HEK293 (cell line): ENCODE measurements around the gene PIGP.
A peak's percentile ranks its signal among the peaks of the same experiment; 100 is the strongest.

Experiments used
- MZF1 ChIP-seq: fragments of 450-650 bp; formaldehyde crosslinking; IDR thresholded peaks from 2 replicates; pipeline ENCODE4 v1.5.1; 2017; ENCODE audit warnings: missing biosample characterization, missing genetic modification characterization, borderline replicate concordance
- YY2 ChIP-seq: fragments of 450-650 bp; formaldehyde crosslinking; IDR thresholded peaks from 2 replicates; pipeline ENCODE4 v1.5.1; 2016; ENCODE audit warnings: missing biosample characterization, missing genetic modification characterization
- ZNF133 ChIP-seq: fragments of 450-650 bp; formaldehyde crosslinking; IDR thresholded peaks from 2 replicates; pipeline ENCODE4 v1.5.1; 2016; ENCODE audit warnings: missing biosample characterization, missing genetic modification characterization
- ZNF146 ChIP-seq: fragments of 450-650 bp; formaldehyde crosslinking; IDR thresholded peaks from 2 replicates; pipeline ENCODE4 v1.5.1; 2016; ENCODE audit warnings: missing biosample characterization, missing genetic modification characterization
- ZNF157 ChIP-seq: fragments of 450-650 bp; formaldehyde crosslinking; IDR thresholded peaks from 2 replicates; pipeline ENCODE4 v1.5.1; 2016; ENCODE audit warnings: missing biosample characterization, missing genetic modification characterization
- ZNF175 ChIP-seq: fragments of 450-650 bp; formaldehyde crosslinking; IDR thresholded peaks from 2 replicates; pipeline ENCODE4 v1.5.1; 2016; ENCODE audit warnings: missing biosample characterization, missing genetic modification characterization
- ZNF221 ChIP-seq: fragments of 450-650 bp; formaldehyde crosslinking; IDR thresholded peaks from 2 replicates; pipeline ENCODE4 v1.5.1; 2017; ENCODE audit warnings: missing biosample characterization, missing genetic modification characterization, borderline replicate concordance
- ZNF302 ChIP-seq: fragments of 450-650 bp; formaldehyde crosslinking; IDR thresholded peaks from 2 replicates; pipeline ENCODE4 v1.5.1; 2016; ENCODE audit warnings: missing biosample characterization, missing genetic modification characterization, low read depth
- ZNF350 ChIP-seq: fragments of 450-650 bp; formaldehyde crosslinking; IDR thresholded peaks from 2 replicates; pipeline ENCODE4 v1.5.0; 2017; ENCODE audit warnings: missing biosample characterization, mild to moderate bottlenecking, missing genetic modification characterization
- ZNF391 ChIP-seq: fragments of 450-650 bp; formaldehyde crosslinking; IDR thresholded peaks from 2 replicates; pipeline ENCODE4 v1.5.1; 2016; ENCODE audit warnings: low read depth, missing biosample characterization, missing genetic modification characterization, borderline replicate concordance
- ZNF404 ChIP-seq: fragments of 450-650 bp; formaldehyde crosslinking; IDR thresholded peaks from 2 replicates; pipeline ENCODE4 v1.5.1; 2017; ENCODE audit warnings: missing biosample characterization, missing genetic modification characterization
- ZNF596 ChIP-seq: fragments of 450-650 bp; IDR thresholded peaks from 2 replicates; pipeline ENCODE4 v1.5.0; 2018; ENCODE audit warnings: missing biosample characterization, mild to moderate bottlenecking, missing genetic modification characterization, moderate library complexity
- ZNF600 ChIP-seq: fragments of 450-650 bp; formaldehyde crosslinking; IDR thresholded peaks from 2 replicates; pipeline ENCODE4 v1.5.1; 2016; ENCODE audit warnings: missing biosample characterization, missing genetic modification characterization
- ZNF76 ChIP-seq: fragments of 450-650 bp; formaldehyde crosslinking; IDR thresholded peaks from 2 replicates; pipeline ENCODE4; 2016; ENCODE audit warnings: low read depth, missing biosample characterization, missing genetic modification characterization, borderline replicate concordance
- ZSCAN23 ChIP-seq: fragments of 450-650 bp; formaldehyde crosslinking; IDR thresholded peaks from 2 replicates; pipeline ENCODE4 v1.5.1; 2016; ENCODE audit warnings: missing biosample characterization, missing genetic modification characterization
- ZXDB ChIP-seq: fragments of 450-650 bp; formaldehyde crosslinking; IDR thresholded peaks from 2 replicates; pipeline ENCODE4 v1.5.1; 2016; ENCODE audit warnings: missing biosample characterization, missing genetic modification characterization
- TF ChIP-seq, protein P1 (sequence below): fragments of 450-650 bp; formaldehyde crosslinking; IDR thresholded peaks from 2 replicates; pipeline ENCODE4 v1.5.1; 2017; ENCODE audit warnings: missing biosample characterization, missing genetic modification characterization
- TF ChIP-seq, protein P2 (sequence below): fragments of 450-650 bp; formaldehyde crosslinking; IDR thresholded peaks from 2 replicates; pipeline ENCODE4 v1.5.1; 2016; ENCODE audit warnings: missing biosample characterization, missing genetic modification characterization
- TF ChIP-seq, protein P3 (sequence below): fragments of 450-650 bp; formaldehyde crosslinking; IDR thresholded peaks from 2 replicates; pipeline ENCODE4 v1.5.1; 2016; ENCODE audit warnings: missing biosample characterization, missing genetic modification characterization
- TF ChIP-seq, protein P4 (sequence below): fragments of 450-650 bp; formaldehyde crosslinking; conservative IDR thresholded peaks from 2 replicates; pipeline ENCODE4 v1.5.1; 2016; ENCODE audit warnings: low read depth, missing biosample characterization, missing genetic modification characterization
- TF ChIP-seq, protein P5 (sequence below): fragments of 450-650 bp; formaldehyde crosslinking; IDR thresholded peaks from 2 replicates; pipeline ENCODE4 v1.5.1; 2017; ENCODE audit warnings: missing biosample characterization, missing genetic modification characterization
- TF ChIP-seq, protein P6 (sequence below): fragments of 450-650 bp; formaldehyde crosslinking; IDR thresholded peaks from 2 replicates; pipeline ENCODE4 v1.5.1; 2016; ENCODE audit warnings: missing biosample characterization, missing genetic modification characterization
- TF ChIP-seq, protein P7 (sequence below): fragments of 450-650 bp; IDR thresholded peaks from 2 replicates; pipeline ENCODE4 v1.5.1; 2018; ENCODE audit warnings: missing biosample characterization, mild to moderate bottlenecking, missing genetic modification characterization

PIGP gene

DNA sequence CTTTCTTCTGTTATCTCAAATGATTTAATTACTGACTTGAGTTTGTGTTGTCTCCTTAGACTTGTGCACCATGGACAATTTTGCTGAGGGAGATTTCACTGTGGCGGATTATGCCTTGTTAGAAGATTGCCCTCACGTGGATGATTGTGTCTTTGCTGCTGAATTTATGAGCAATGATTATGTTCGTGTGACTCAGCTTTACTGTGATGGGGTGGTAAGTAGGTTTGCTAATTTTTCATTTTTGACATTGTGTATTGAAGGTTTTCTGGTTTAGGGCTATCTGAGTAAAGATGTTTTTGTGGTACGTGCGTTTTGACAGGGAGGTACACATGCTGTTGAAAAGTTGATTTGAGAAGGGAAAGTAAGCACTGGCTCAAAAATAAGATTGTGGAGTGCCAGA lies 14.3 kb upstream of the PIGP start (continued):
- no peak for TF ChIP-seq ZNF157 (tag by site-specific recombination)
- no peak for TF ChIP-seq ZNF175 (tag by site-specific recombination)
- TF ChIP-seq, protein P1, sequence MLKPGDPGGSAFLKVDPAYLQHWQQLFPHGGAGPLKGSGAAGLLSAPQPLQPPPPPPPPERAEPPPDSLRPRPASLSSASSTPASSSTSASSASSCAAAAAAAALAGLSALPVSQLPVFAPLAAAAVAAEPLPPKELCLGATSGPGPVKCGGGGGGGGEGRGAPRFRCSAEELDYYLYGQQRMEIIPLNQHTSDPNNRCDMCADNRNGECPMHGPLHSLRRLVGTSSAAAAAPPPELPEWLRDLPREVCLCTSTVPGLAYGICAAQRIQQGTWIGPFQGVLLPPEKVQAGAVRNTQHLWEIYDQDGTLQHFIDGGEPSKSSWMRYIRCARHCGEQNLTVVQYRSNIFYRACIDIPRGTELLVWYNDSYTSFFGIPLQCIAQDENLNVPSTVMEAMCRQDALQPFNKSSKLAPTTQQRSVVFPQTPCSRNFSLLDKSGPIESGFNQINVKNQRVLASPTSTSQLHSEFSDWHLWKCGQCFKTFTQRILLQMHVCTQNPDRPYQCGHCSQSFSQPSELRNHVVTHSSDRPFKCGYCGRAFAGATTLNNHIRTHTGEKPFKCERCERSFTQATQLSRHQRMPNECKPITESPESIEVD (tag by site-specific recombination) = peak; percentile 66
- TF ChIP-seq ZNF596 = no peak
- TF ChIP-seq ZNF600 = peak; percentile 59; the same call in 1 of the 2 replicates
- TF ChIP-seq, protein P2, sequence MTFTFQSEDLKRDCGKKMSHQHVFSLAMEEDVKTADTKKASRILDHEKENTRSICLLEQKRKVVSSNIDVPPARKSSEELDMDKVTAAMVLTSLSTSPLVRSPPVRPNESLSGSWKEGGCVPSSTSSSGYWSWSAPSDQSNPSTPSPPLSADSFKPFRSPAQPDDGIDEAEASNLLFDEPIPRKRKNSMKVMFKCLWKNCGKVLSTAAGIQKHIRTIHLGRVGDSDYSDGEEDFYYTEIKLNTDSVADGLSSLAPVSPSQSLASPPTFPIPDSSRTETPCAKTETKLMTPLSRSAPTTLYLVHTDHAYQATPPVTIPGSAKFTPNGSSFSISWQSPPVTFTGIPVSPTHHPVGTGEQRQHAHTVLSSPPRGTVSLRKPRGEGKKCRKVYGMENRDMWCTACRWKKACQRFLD (tag by site-specific recombination) = no peak
- no peak for TF ChIP-seq ZNF221 (tag by site-specific recombination)
- TF ChIP-seq, protein P3, sequence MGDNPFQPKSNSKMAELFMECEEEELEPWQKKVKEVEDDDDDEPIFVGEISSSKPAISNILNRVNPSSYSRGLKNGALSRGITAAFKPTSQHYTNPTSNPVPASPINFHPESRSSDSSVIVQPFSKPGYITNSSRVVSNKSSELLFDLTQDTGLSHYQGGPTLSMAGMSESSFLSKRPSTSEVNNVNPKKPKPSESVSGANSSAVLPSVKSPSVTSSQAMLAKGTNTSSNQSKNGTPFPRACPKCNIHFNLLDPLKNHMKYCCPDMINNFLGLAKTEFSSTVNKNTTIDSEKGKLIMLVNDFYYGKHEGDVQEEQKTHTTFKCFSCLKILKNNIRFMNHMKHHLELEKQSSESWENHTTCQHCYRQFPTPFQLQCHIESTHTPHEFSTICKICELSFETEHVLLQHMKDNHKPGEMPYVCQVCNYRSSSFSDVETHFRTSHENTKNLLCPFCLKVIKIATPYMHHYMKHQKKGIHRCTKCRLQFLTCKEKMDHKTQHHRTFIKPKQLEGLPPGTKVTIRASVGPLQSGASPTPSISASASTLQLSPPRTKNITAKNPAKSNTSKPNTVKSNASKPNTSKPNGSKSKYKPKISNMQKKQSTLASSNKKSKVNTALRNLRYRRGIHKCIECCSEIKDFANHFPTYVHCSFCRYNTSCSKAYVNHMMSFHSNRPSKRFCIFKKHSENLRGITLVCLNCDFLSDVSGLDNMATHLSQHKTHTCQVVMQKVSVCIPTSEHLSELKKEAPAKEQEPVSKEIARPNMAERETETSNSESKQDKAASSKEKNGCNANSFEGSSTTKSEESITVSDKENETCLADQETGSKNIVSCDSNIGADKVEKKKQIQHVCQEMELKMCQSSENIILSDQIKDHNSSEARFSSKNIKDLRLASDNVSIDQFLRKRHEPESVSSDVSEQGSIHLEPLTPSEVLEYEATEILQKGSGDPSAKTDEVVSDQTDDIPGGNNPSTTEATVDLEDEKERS (tag by site-specific recombination) = no peak
- TF ChIP-seq, protein P4, sequence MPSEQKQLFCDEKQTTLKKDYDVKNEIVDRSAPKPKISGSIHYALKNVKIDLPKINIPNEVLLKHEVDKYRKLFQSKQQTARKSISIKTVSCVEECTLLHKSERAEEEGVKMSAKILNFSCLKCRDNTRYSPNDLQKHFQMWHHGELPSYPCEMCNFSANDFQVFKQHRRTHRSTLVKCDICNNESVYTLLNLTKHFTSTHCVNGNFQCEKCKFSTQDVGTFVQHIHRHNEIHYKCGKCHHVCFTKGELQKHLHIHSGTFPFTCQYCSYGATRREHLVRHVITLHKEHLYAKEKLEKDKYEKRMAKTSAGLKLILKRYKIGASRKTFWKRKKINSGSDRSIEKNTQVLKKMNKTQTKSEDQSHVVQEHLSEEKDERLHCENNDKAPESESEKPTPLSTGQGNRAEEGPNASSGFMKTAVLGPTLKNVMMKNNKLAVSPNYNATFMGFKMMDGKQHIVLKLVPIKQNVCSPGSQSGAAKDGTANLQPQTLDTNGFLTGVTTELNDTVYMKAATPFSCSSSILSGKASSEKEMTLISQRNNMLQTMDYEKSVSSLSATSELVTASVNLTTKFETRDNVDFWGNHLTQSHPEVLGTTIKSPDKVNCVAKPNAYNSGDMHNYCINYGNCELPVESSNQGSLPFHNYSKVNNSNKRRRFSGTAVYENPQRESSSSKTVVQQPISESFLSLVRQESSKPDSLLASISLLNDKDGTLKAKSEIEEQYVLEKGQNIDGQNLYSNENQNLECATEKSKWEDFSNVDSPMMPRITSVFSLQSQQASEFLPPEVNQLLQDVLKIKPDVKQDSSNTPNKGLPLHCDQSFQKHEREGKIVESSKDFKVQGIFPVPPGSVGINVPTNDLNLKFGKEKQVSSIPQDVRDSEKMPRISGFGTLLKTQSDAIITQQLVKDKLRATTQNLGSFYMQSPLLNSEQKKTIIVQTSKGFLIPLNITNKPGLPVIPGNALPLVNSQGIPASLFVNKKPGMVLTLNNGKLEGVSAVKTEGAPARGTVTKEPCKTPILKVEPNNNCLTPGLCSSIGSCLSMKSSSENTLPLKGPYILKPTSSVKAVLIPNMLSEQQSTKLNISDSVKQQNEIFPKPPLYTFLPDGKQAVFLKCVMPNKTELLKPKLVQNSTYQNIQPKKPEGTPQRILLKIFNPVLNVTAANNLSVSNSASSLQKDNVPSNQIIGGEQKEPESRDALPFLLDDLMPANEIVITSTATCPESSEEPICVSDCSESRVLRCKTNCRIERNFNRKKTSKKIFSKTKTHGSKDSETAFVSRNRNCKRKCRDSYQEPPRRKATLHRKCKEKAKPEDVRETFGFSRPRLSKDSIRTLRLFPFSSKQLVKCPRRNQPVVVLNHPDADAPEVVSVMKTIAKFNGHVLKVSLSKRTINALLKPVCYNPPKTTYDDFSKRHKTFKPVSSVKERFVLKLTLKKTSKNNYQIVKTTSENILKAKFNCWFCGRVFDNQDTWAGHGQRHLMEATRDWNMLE (tag by site-specific recombination) = 0 out of 2 replicates have a peak, but pooled peaks have one; percentile 15
- peak; percentile 51; the same call in 1 of the 2 replicates for TF ChIP-seq ZXDB (tag by site-specific recombination)
- TF ChIP-seq YY2 = no peak
- no peak for TF ChIP-seq ZNF391
- TF ChIP-seq ZSCAN23 = 0 out of 2 replicates have a peak, but pooled peaks have one; percentile 41
- TF ChIP-seq, protein P5, sequence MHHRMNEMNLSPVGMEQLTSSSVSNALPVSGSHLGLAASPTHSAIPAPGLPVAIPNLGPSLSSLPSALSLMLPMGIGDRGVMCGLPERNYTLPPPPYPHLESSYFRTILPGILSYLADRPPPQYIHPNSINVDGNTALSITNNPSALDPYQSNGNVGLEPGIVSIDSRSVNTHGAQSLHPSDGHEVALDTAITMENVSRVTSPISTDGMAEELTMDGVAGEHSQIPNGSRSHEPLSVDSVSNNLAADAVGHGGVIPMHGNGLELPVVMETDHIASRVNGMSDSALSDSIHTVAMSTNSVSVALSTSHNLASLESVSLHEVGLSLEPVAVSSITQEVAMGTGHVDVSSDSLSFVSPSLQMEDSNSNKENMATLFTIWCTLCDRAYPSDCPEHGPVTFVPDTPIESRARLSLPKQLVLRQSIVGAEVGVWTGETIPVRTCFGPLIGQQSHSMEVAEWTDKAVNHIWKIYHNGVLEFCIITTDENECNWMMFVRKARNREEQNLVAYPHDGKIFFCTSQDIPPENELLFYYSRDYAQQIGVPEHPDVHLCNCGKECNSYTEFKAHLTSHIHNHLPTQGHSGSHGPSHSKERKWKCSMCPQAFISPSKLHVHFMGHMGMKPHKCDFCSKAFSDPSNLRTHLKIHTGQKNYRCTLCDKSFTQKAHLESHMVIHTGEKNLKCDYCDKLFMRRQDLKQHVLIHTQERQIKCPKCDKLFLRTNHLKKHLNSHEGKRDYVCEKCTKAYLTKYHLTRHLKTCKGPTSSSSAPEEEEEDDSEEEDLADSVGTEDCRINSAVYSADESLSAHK = no peak
- no peak for TF ChIP-seq MZF1 (tag by site-specific recombination)
- TF ChIP-seq, protein P6, sequence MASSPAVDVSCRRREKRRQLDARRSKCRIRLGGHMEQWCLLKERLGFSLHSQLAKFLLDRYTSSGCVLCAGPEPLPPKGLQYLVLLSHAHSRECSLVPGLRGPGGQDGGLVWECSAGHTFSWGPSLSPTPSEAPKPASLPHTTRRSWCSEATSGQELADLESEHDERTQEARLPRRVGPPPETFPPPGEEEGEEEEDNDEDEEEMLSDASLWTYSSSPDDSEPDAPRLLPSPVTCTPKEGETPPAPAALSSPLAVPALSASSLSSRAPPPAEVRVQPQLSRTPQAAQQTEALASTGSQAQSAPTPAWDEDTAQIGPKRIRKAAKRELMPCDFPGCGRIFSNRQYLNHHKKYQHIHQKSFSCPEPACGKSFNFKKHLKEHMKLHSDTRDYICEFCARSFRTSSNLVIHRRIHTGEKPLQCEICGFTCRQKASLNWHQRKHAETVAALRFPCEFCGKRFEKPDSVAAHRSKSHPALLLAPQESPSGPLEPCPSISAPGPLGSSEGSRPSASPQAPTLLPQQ (tag by site-specific recombination) = peak; percentile 63; the same call in 1 of the 2 replicates
- TF ChIP-seq ZNF350 = no peak
- no peak for TF ChIP-seq ZNF404
- TF ChIP-seq ZNF302 = no peak
- no peak for TF ChIP-seq ZNF76 (tag by site-specific recombination)
- TF ChIP-seq, protein P7, sequence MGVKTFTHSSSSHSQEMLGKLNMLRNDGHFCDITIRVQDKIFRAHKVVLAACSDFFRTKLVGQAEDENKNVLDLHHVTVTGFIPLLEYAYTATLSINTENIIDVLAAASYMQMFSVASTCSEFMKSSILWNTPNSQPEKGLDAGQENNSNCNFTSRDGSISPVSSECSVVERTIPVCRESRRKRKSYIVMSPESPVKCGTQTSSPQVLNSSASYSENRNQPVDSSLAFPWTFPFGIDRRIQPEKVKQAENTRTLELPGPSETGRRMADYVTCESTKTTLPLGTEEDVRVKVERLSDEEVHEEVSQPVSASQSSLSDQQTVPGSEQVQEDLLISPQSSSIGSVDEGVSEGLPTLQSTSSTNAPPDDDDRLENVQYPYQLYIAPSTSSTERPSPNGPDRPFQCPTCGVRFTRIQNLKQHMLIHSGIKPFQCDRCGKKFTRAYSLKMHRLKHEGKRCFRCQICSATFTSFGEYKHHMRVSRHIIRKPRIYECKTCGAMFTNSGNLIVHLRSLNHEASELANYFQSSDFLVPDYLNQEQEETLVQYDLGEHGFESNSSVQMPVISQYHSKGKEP (tag by site-specific recombination) = no peak
- TF ChIP-seq ZNF133 (tag by site-specific recombination) = no peak
- TF ChIP-seq ZNF146 (tag by site-specific recombination) = no peak
